ENCODE measurements around the gene CEP76.

Gene CEP76

GRCh38 chr18:12711446-12711845 lies 8.9 kb upstream of the CEP76 start:
- DNase-seq (ENCODE audit: low read depth in 2 of 2, low spot score in 1 of 2) = no peak

GRCh38 chr18:12703664-12704063 lies 1.1 kb upstream of the CEP76 start:
- DNase-seq (ENCODE audit: low read depth in 2 of 2, low spot score in 1 of 2) = no peak

DNA sequence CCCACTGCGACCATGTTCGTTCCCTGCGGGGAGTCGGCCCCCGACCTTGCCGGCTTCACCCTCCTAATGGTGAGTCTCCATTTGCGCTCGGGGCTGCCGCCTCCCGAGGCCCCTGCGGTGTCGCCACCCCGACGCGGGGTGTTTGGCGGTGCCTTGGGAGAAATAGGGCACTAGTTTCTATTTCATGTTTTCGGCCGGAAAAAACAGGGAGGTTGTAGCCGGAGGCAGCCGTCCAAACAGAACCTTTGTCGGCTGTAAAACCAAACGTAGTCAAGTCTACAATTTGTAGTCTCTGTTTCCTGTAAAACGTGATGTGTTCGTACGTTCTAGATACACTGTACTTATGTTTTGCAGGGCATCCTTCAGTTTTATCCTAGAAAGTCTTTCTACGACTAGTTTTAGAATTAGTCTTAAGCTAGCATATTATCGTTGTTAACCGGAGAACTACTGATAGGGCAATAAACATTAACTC lies 609 bp upstream of the CEP76 start:
- DNase-seq (ENCODE audit: low read depth in 2 of 2, low spot score in 1 of 2) = no peak

- DNase-seq (ENCODE audit: low read depth in 2 of 2, low spot score in 1 of 2) = no peak
These were observed 1.4 kb downstream of the CEP76 start for GRCh38 chr18:12701161-12701560.

DNA sequence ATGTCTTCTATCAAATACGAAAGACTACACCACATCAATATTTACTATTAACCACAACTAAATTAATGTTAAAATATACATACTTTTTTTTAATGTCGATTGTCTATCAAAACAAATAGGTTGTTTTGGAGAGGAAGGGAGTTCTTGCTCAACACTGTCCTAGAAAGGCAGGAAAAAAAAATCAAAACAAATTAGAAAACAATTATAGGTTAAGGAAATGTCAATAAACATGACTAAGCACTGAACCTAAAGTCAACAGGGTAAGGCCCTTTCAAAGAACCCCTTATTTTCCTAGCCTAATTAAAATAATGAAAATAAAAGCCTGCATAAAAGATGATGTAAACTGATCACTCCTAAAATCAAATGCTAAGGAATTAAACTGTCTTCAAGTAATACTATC lies 2.8 kb downstream of the CEP76 start:
- DNase-seq (ENCODE audit: low read depth in 2 of 2, low spot score in 1 of 2) = no peak

DNA sequence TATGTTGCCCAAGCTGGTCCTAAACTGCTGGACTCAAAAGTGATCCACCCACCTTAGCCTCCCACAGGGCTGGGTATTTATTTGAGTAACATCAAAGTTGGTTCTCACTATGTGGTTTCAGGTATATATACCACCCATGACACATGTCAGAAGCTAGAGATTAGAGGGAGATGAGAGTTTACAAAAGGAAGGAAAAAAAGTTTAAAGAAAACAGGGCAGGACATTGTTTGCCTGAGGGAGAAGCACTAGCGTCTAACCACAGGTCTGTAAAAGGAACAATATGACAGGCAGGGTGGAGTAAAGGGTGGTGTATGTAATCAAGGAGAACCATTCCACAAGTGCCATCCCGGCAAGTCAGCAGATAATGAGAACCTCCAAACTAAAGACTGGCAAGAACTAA lies 8.5 kb downstream of the CEP76 start:
- DNase-seq (ENCODE audit: low read depth in 2 of 2, low spot score in 1 of 2) = no peak

- DNase-seq (ENCODE audit: low read depth in 2 of 2, low spot score in 1 of 2) = no peak
These were observed 10.3 kb downstream of the CEP76 start for GRCh38 chr18:12692206-12692605.

- no peak for DNase-seq (ENCODE audit: low read depth in 2 of 2, low spot score in 1 of 2)
These were observed 13.2 kb downstream of the CEP76 start for GRCh38 chr18:12689256-12689850.

DNA sequence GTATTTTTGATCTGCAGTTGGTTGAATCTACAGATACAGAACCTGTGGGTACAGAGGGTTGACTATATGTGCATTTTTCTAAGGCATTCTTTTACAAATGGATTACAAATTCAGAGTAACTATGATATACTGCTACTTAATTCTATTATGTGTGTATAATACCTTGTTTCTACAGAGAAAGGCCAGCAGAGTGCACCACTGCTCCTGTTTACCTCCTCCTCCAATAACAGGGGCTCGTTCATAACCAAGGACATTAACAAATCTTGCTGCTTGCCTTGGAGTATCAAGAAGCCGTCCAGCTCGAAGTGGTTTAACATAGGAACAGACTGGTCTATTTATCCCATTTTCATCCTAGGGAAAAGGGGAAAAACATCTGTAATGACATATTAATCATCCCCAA lies 16.4 kb downstream of the CEP76 start:
- DNase-seq (ENCODE audit: low read depth in 2 of 2, low spot score in 1 of 2) = no peak

- no peak for DNase-seq (ENCODE audit: low read depth in 2 of 2, low spot score in 1 of 2)
These were observed 23.2 kb downstream of the CEP76 start for GRCh38 chr18:12679183-12679786.

DNA sequence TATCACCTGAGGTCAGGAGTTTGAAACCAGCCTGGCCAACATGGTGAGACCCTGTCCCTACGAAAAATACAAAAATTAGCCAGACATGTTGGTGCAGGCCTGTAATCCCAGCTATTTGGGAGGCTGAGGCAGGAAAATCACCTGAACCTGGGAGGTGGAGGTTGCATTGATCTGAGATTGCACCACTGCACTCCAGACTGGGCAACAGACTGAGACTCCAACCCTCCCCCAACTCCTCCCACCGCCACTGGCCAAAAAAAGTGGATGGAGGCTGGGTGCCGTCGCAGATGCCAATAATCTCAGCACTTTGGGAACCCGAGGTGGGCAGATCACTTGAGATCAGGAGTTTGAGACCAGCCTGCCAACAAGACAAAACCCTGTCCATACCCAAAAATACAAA lies 34.5 kb downstream of the CEP76 start:
- DNase-seq (ENCODE audit: low read depth in 2 of 2, low spot score in 1 of 2) = no peak

GRCh38 chr18:12659904-12660605 lies 42.5 kb downstream of the CEP76 start:
- peak in 1 of 2 donors; percentile 4 for DNase-seq (ENCODE audit: low read depth in 2 of 2, low spot score in 1 of 2)

- DNase-seq (ENCODE audit: low read depth in 2 of 2, low spot score in 1 of 2) = no peak
These were observed 43.9 kb downstream of the CEP76 start for GRCh38 chr18:12658426-12659138.

- DNase-seq (ENCODE audit: low read depth in 2 of 2, low spot score in 1 of 2) = peak in 1 of 2 donors; percentile 4
These were observed 44.7 kb downstream of the CEP76 start, which contains the start of gene SPIRE1 for GRCh38 chr18:12657684-12658425. Gene SPIRE1, minus strand, starts transcription at chr18:12658107. Its CDS starts 241 bp downstream, at chr18:12657866.

- no peak for DNase-seq (ENCODE audit: low read depth in 2 of 2, low spot score in 1 of 2)
These were observed 45.4 kb downstream of the CEP76 start for GRCh38 chr18:12656938-12657683.

GRCh38 chr18:12656605-12656937 lies 46.0 kb downstream of the CEP76 start:
- DNase-seq (ENCODE audit: low read depth in 2 of 2, low spot score in 1 of 2) = no peak

DNA sequence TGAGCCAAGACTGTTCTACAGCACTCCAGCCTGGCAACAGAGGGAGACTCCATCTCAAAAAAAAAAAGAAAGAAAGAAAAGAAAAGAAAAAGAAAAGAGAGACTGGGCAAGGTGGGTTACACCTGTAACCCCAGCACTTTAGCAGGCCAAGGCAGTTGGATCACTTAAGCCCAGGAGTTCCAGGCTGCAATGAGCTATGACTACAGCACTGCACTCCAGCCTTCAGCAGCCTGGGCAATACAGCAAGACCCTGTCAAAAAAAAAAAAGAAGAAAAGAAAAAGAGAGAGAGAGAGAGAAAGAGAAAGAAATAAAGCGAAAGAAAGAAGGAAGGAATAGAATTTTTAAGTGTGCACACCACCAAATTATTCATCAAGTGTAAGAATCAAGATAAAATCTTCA lies 47.6 kb downstream of the CEP76 start:
- no peak for DNase-seq (ENCODE audit: low read depth in 2 of 2, low spot score in 1 of 2)

DNA sequence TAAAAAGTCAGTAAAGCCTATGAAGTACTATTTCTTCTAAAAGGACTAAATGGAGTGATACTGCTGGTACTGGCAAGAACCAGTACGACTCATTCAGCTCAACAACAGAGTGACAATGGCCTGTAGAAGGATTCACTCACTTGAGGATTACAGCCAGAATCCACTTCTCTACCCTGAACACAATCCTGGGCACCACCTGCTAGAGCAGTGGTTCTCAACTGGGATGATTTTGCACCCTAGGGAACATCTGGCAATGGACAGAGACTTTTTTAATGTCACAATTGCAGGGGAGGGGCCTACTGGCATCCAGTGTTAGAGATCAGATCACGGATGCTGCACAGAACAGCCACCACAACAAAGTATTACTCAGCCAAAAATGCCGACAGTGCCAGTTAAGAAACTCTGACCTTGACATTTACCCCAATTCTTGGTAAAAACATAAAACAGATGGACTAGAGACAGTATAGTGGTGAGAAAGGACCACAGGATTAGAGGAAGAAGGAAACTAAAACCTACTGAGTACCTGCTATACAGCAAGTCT lies 49.6 kb downstream of the CEP76 start:
- DNase-seq (ENCODE audit: low read depth in 2 of 2, low spot score in 1 of 2) = no peak

DNA sequence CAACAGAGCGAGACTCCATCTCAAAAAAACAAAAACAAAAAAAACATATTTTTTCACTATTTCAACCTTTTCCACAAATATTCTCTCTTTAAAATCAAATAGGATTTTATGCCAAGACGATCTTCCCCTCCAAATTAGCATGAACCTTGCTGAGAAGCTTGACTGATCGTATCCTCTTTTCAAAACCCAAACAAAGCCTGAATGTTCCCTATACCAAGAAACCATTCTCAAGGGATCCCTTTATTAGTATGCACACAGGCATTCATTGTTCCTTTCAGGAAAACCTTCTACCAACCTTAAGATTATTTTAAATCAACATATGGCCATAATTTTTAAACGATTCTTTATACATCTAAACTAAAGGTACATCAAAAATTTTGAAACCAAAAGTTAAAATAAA lies 50.9 kb downstream of the CEP76 start:
- no peak for DNase-seq (ENCODE audit: low read depth in 2 of 2, low spot score in 1 of 2)

DNA sequence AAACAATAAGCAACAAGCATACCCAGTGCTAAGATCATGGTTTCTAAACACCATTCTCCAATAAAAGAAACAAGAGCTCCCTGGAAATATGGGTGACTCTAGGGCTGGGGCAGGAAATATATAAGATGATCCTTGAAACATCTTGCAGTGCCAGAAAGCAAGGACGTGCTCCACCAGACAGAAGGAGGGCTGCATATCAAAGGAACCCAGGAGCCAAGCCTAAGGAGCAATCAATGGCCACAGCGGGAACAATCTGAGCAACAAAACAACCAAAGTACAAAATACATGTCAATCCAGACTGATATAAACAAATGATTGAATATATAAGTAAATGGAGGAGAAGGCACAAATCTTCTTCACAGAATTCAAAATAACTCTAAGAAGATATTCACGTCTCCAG lies 54.8 kb downstream of the CEP76 start:
- no peak for DNase-seq (ENCODE audit: low read depth in 2 of 2, low spot score in 1 of 2)

Measured in stimulated activated CD8-positive, alpha-beta memory T cell treated with anti-CD3 and anti-CD28 coated beads, Interleukin-4, amount 100 ng/mL, for 1 hour (primary cell).